H9 (cell line): ENCODE data around the gene SLAMF1. TPM values are rescaled to one million over a fixed set of nuclear protein-coding genes. Genes with fewer than 3 reads are reported as not detected.

Source experiments
- DNase-seq: peaks from one replicate; pipeline ENCODE4 v3.0.0-alpha.2; 2017
- H2AFZ ChIP-seq: one replicate; pipeline ENCODE4 v1.6.1; 2013; ENCODE audit warnings: mild to moderate bottlenecking, low read length, control low read depth, moderate library complexity
- H2AK5ac ChIP-seq: 2 replicates; pipeline ENCODE4 v1.6.1; 2013; ENCODE audit warnings: low read length, control low read depth, mixed read lengths; ENCODE audit not compliant: insufficient read length
- H2BK120ac ChIP-seq: one replicate; pipeline ENCODE4 v1.6.1; 2013; ENCODE audit warnings: low read depth, mild to moderate bottlenecking, low read length, control low read depth, inconsistent platforms; ENCODE audit not compliant: poor library complexity, severe bottlenecking
- H2BK12ac ChIP-seq: 2 replicates; pipeline ENCODE4 v1.6.1; 2013; ENCODE audit warnings: low read length, control low read depth, mixed read lengths, low read depth; ENCODE audit not compliant: insufficient read length
- H2BK15ac ChIP-seq: 2 replicates; pipeline ENCODE4 v1.6.1; 2013; ENCODE audit warnings: low read depth, low read length, control low read depth
- H2BK20ac ChIP-seq: one replicate; pipeline ENCODE4 v1.6.1; 2013; ENCODE audit warnings: low read depth, mild to moderate bottlenecking, low read length, control low read depth, inconsistent platforms; ENCODE audit not compliant: poor library complexity, severe bottlenecking
- H2BK5ac ChIP-seq: 2 replicates; pipeline ENCODE4 v1.6.1; 2013; ENCODE audit warnings: low read length, control low read depth, mixed read lengths; ENCODE audit not compliant: insufficient read length
- H3K14ac ChIP-seq: 2 replicates; pipeline ENCODE4 v1.6.1; 2013; ENCODE audit warnings: low read length, control low read depth; ENCODE audit not compliant: insufficient read depth
- H3K18ac ChIP-seq: 2 replicates; pipeline ENCODE4 v1.6.1; 2013; ENCODE audit warnings: low read depth, mild to moderate bottlenecking, mixed read lengths, low read length, control low read depth; ENCODE audit not compliant: insufficient read length
- H3K23ac ChIP-seq: 2 replicates; pipeline ENCODE4 v1.6.1; 2013; ENCODE audit warnings: low read length, control low read depth, mixed read lengths, low read depth; ENCODE audit not compliant: insufficient read length
- H3K23me2 ChIP-seq: 2 replicates; pipeline ENCODE4 v1.6.1; 2013; ENCODE audit warnings: low read depth, mild to moderate bottlenecking, mixed read lengths, low read length, control low read depth; ENCODE audit not compliant: insufficient read length, poor library complexity, severe bottlenecking
- H3K27ac ChIP-seq: 2 replicates; pipeline ENCODE4 v1.5.1; 2013; ENCODE audit warnings: low read length, control low read depth, mixed read lengths, low read depth; ENCODE audit not compliant: insufficient read length
- H3K27me3 ChIP-seq: 2 replicates; pipeline ENCODE4 v1.6.1; 2013; ENCODE audit warnings: low read length, control low read depth, inconsistent platforms; ENCODE audit not compliant: insufficient read depth
- H3K4ac ChIP-seq: 2 replicates; pipeline ENCODE4 v1.6.1; 2013; ENCODE audit warnings: low read depth, mild to moderate bottlenecking, control low read depth, inconsistent platforms, low read length, moderate library complexity
- H3K4me1 ChIP-seq: 2 replicates; pipeline ENCODE4 v1.6.1; 2013; ENCODE audit warnings: low read length, control low read depth, inconsistent platforms; ENCODE audit not compliant: insufficient read depth
- H3K4me2 ChIP-seq: 2 replicates; pipeline ENCODE4 v1.6.1; 2013; ENCODE audit warnings: low read length, control low read depth, mixed read lengths; ENCODE audit not compliant: insufficient read length, insufficient read depth
- H3K56ac ChIP-seq: 2 replicates; pipeline ENCODE4 v1.6.1; 2013; ENCODE audit warnings: low read depth, mild to moderate bottlenecking, mixed read lengths, low read length, control low read depth; ENCODE audit not compliant: insufficient read length
- H3K79me1 ChIP-seq: 2 replicates; pipeline ENCODE4 v1.6.1; 2013; ENCODE audit warnings: low read depth, mild to moderate bottlenecking, moderate library complexity, low read length, control low read depth, inconsistent platforms; ENCODE audit not compliant: insufficient read depth, poor library complexity, severe bottlenecking
- H3K79me2 ChIP-seq: 2 replicates; pipeline ENCODE4 v1.6.1; 2013; ENCODE audit warnings: low read length, control low read depth, inconsistent platforms; ENCODE audit not compliant: insufficient read depth
- H3K9ac ChIP-seq: 2 replicates; pipeline ENCODE4 v1.6.1; 2013; ENCODE audit warnings: low read length, control low read depth, mixed read lengths; ENCODE audit not compliant: insufficient read length; ENCODE audit errors: extremely low read depth
- H3K9me3 ChIP-seq: one replicate; pipeline ENCODE4 v1.6.1; 2013; ENCODE audit warnings: low read depth, low read length, inconsistent platforms; ENCODE audit not compliant: control insufficient read depth
- H3T11ph ChIP-seq: one replicate; pipeline ENCODE4 v1.6.1; 2013; ENCODE audit warnings: mild to moderate bottlenecking, low read length, control low read depth, inconsistent platforms
- H4K20me1 ChIP-seq: one replicate; pipeline ENCODE4 v1.6.1; 2013; ENCODE audit not compliant: control insufficient read depth, insufficient read length, insufficient read depth
- H4K5ac ChIP-seq: 2 replicates; pipeline ENCODE4 v1.6.1; 2013; ENCODE audit warnings: low read depth, mild to moderate bottlenecking, mixed read lengths, low read length, control low read depth; ENCODE audit not compliant: insufficient read length
- H4K8ac ChIP-seq: replicated peaks from 2 replicates; pipeline ENCODE4 v1.6.1; 2013; ENCODE audit warnings: low read length, control low read depth, mixed read lengths, low read depth; ENCODE audit not compliant: insufficient read length
- H4K91ac ChIP-seq: 2 replicates; pipeline ENCODE4 v1.6.1; 2013; ENCODE audit warnings: low read depth, mild to moderate bottlenecking, moderate library complexity, mixed read lengths, low read length, control low read depth; ENCODE audit not compliant: insufficient read length
- H3K27ac Mint-ChIP-seq, 3 experiments: 2 replicates in 2 of 3; 3 replicates in 1 of 3; pipeline ENCODE4 v1.8.0; 2020 to 2021; ENCODE audit warnings: mixed read lengths in 3 of 3, mild to moderate bottlenecking in 1 of 3, moderate library complexity in 1 of 3
- H3K27me3 Mint-ChIP-seq: 2 replicates; pipeline ENCODE4 v1.8.0; 2021; ENCODE audit warnings: low read depth, mild to moderate bottlenecking, moderate library complexity, mixed read lengths
- H3K36me3 Mint-ChIP-seq, 3 experiments: 2 replicates in 2 of 3; 3 replicates in 1 of 3; pipeline ENCODE4 v1.8.0; 2020 to 2021; ENCODE audit warnings: low read depth in 3 of 3, mixed read lengths in 3 of 3; ENCODE audit not compliant: insufficient read depth in 1 of 3
- H3K4me1 Mint-ChIP-seq, 2 experiments: 2 replicates each; pipeline ENCODE4 v1.8.0; 2020; ENCODE audit warnings: mixed read lengths in 2 of 2
- H3K4me3 Mint-ChIP-seq, 2 experiments: 2 replicates in 1 of 2; 3 replicates in 1 of 2; pipeline ENCODE4 v1.8.0; 2020 to 2021; ENCODE audit warnings: mild to moderate bottlenecking in 2 of 2, mixed read lengths in 2 of 2, moderate library complexity in 1 of 2
- H3K9me3 Mint-ChIP-seq, 2 experiments: 2 replicates in 1 of 2; 3 replicates in 1 of 2; pipeline ENCODE4 v1.8.0; 2020; ENCODE audit warnings: mild to moderate bottlenecking in 2 of 2, mixed read lengths in 2 of 2, moderate library complexity in 1 of 2
- CTCF ChIP-seq: fragments of 200-600 bp; sonication (generic); conservative IDR thresholded peaks from 3 replicates; pipeline ENCODE4 v1.8.0; 2021; ENCODE audit warnings: antibody characterized with exemption, mild to moderate bottlenecking
- WGBS: extraction: QIAGEN DNeasy Blood & Tissue Kit; methylation state at CpG from one replicate; pipeline ENCODE4 v1.1.7; 2013; ENCODE audit warnings: missing lambda C conversion rate, low lambda C conversion rate, mixed read lengths; ENCODE audit not compliant: insufficient read length; ENCODE audit errors: extremely low coverage; 5-methylcytosine and 5-hydroxymethylcytosine counted together
- total RNA-seq: library from RNA; stranded (reverse); gene quantifications from 2 replicates; pipeline ENCODE4 v1.2.1, GENCODE V29; 2021

The SLAMF1 gene
- total RNA-seq, 1 experiment from 2014 or later: not detected

DNA sequence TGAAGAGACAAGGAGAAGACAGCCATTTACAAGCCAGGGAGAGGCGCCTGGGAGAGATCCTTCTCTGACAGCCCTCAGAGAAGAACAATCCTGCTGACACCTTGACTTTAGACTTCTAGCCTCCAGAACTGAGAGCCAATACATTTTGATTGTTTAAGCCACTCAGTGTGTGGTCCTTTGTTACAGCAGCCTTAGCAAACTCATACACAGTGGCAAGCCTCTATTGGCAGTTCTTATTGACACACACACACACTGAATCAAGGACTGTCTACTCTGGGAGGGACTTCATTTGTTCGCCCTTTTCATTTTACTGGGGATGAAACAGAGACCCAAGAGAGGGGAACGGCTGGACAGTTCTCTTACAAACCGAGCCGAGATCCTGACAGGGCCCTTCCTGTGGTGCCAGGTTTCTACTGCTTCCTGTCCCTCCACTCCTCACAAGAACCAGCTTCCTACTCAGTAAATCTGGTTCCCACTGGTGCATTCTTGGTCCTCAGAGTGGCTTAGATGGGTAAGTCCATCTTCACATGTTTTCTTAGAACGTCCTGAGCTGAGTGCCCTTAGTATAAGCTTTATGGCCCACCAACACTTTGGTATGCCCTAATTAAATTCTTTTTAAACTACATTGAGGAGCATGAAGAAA lies 14.7 kb downstream of the SLAMF1 start:
- no peak overlapping the region for H2BK5ac ChIP-seq
- no peak overlapping the region for H4K8ac ChIP-seq
- H2BK12ac ChIP-seq: no peak overlapping the region
- Mint-ChIP-seq H3K36me3 (no peaks in the 10 kb centered on the region; a peak in 1 of 7 replicates), H3K9me3 (no peaks in the 10 kb centered on the region; a peak in 1 of 5 replicates), H3K27me3 (peaks cover 1% of the 10 kb centered on the region; the same call in 1 of the 2 replicates), H3K4me1 (peaks cover 5% of the 10 kb centered on the region in 2 experiments; a peak in 2 of 4 replicates), H3K27ac (no peak overlapping the region), H3K4me3 (no peak overlapping the region)
- H3K23ac ChIP-seq: no peak overlapping the region
- H4K20me1 ChIP-seq: no peaks in the 10 kb centered on the region
- H2BK120ac ChIP-seq: no peak overlapping the region
- H3K56ac ChIP-seq: no peak overlapping the region
- H3K27me3 ChIP-seq: no peaks in the 10 kb centered on the region; the same call in 1 of the 2 replicates
- no peak overlapping the region for H3K27ac ChIP-seq
- no peak overlapping the region for H3K18ac ChIP-seq
- no peaks in the 10 kb centered on the region for H3K23me2 ChIP-seq
- H3K14ac ChIP-seq: no peak overlapping the region
- no peak for TF ChIP-seq CTCF
- no peaks in the 10 kb centered on the region; the same call in 1 of the 2 replicates for H3K4me1 ChIP-seq
- H4K91ac ChIP-seq: no peak overlapping the region
- H3K9ac ChIP-seq: no peak overlapping the region
- DNase-seq: no peak
- H2BK15ac ChIP-seq: no peak overlapping the region
- no CpG with 5 or more reads among the region's 6 CpGs for WGBS
- H3K4ac ChIP-seq: no peak overlapping the region
- H2AFZ ChIP-seq: no peak overlapping the region
- no peak overlapping the region for H2AK5ac ChIP-seq
- no peaks in the 10 kb centered on the region for H3K79me1 ChIP-seq
- H3K4me2 ChIP-seq: no peak overlapping the region
- H3K9me3 ChIP-seq: no peaks in the 10 kb centered on the region
- H4K5ac ChIP-seq: no peak overlapping the region
- no peak overlapping the region for H2BK20ac ChIP-seq
- no peak overlapping the region for H3T11ph ChIP-seq
- no peaks in the 10 kb centered on the region for H3K79me2 ChIP-seq
